ENCODE results near the gene DPT. TPM values are rescaled to one million over a fixed set of nuclear protein-coding genes. Genes with fewer than 3 reads are reported as not detected.

DPT gene
- total RNA-seq, 1 donor, result 4.3 TPM

- H3K79me2 ChIP-seq (ENCODE audit: insufficient read depth, low read length), result no peaks in the 10 kb centered on the region
- H3K36me3 ChIP-seq (ENCODE audit: insufficient read depth, low read length), result no peaks in the 10 kb centered on the region
- H3K27me3 ChIP-seq (ENCODE audit: insufficient read depth, low read length), result peaks cover 2% of the 10 kb centered on the region
- DNase-seq (ENCODE audit: insufficient read length, low spot score, missing footprints), result peak; percentile 32
- H3K4me1 ChIP-seq (ENCODE audit: insufficient read depth, low read length), result peaks cover 17% of the 10 kb centered on the region
- no peak overlapping the region for H3K4me3 ChIP-seq (ENCODE audit: insufficient read depth, low read length)
- H4K20me1 ChIP-seq (ENCODE audit: insufficient read depth, low read length), result no peaks in the 10 kb centered on the region
- no peak for TF ChIP-seq CTCF (IDR thresholded peaks at IDR 0.05; ENCODE audit: extremely low read depth, low read depth, low read length)
- H2AFZ ChIP-seq (ENCODE audit: low read length), result no peak overlapping the region
- no peaks in the 10 kb centered on the region for H3K9me3 ChIP-seq (ENCODE audit: low read depth, low read length)
- no peak overlapping the region for H3K4me2 ChIP-seq (ENCODE audit: insufficient read depth, low read length)
- peak overlapping the region; percentile 26 for H3K27ac ChIP-seq (ENCODE audit: low read depth, low read length)
Observed at GRCh38 chr1:168653567-168653966, 75.4 kb downstream of the DPT start.

- H3K4me3 ChIP-seq (ENCODE audit: insufficient read depth, low read length), result no peak overlapping the region
- H2AFZ ChIP-seq (ENCODE audit: low read length), result no peak overlapping the region
- TF ChIP-seq CTCF (IDR thresholded peaks at IDR 0.05; ENCODE audit: extremely low read depth, low read depth, low read length), result no peak
- no peak overlapping the region for H3K4me2 ChIP-seq (ENCODE audit: insufficient read depth, low read length)
- H3K79me2 ChIP-seq (ENCODE audit: insufficient read depth, low read length), result no peaks in the 10 kb centered on the region
- DNase-seq (ENCODE audit: insufficient read length, low spot score, missing footprints), result no peak
- H3K9me3 ChIP-seq (ENCODE audit: low read depth, low read length), result no peaks in the 10 kb centered on the region
- peaks cover 12% of the 10 kb centered on the region for H3K4me1 ChIP-seq (ENCODE audit: insufficient read depth, low read length)
- peaks cover 2% of the 10 kb centered on the region for H3K27me3 ChIP-seq (ENCODE audit: insufficient read depth, low read length)
- H3K27ac ChIP-seq (ENCODE audit: low read depth, low read length), result no peak overlapping the region
- H3K36me3 ChIP-seq (ENCODE audit: insufficient read depth, low read length), result no peaks in the 10 kb centered on the region
- no peaks in the 10 kb centered on the region for H4K20me1 ChIP-seq (ENCODE audit: insufficient read depth, low read length)
Observed at GRCh38 chr1:168645721-168646120, 83.3 kb downstream of the DPT start.

Other genes starting within 250 kb of the DPT start
- gene XCL2, start 185.2 kb downstream of the DPT start, total RNA-seq, result not detected in 2 replicates
- gene XCL1, start 152.6 kb downstream of the DPT start, total RNA-seq, result not detected in 2 replicates